HG02840 (cell line): ENCODE results near the gene OVOL2.

ENCODE experiments used
- ATAC-seq: cut with Tn5 transposase; IDR thresholded peaks from one replicate; pipeline ENCODE4 v1.9.1; 2021; ENCODE audit warnings: mild to moderate bottlenecking, moderate library complexity, moderate number of reproducible peaks; ENCODE audit not compliant: unreplicated experiment, low FRiP score

The OVOL2 gene

GRCh38 chr20:17992224-17992637 is 65.5 kb downstream of the OVOL2 start:
- no peak for ATAC-seq

- no peak for ATAC-seq
These were observed 67.3 kb downstream of the OVOL2 start for GRCh38 chr20:17990278-17990972.

GRCh38 chr20:17987988-17988387 is 69.7 kb downstream of the OVOL2 start:
- ATAC-seq = no peak

- no peak for ATAC-seq
These were observed 72.2 kb downstream of the OVOL2 start for GRCh38 chr20:17985388-17986018.

- ATAC-seq = no peak
These were observed 81.4 kb downstream of the OVOL2 start for GRCh38 chr20:17976305-17976704.
